ENCODE results near the gene DBP.

GRCh38 chr19:48648134-48648533, 11.0 kb upstream of the DBP start:
- TF ChIP-seq CTCF (IDR thresholded peaks at IDR 0.05) (no peak), ZFX (IDR thresholded peaks at IDR 0.05; ENCODE audit: borderline replicate concordance) (no peak)
